Measurements from ENCODE around the gene DESI1.
"Not testable (repeated sequence)": the region's sequence is repeated elsewhere in the genome, so short reads cannot be mapped to it uniquely, and the experiment has no call there.

DESI1 gene

GRCh38 chr22:41620589-41621098 is at the start of gene DESI1:
DESI1 (minus strand) TSS chr22:41621043; CDS start chr22:41620839, 204 bp downstream.
- TF ChIP-seq CTCF (IDR thresholded peaks at IDR 0.05) = no peak
- peak within 1 kb of the TSS; percentile 95 for H3K4me3 ChIP-seq
- H3K27ac ChIP-seq = peak within 1 kb of the TSS; percentile 95 to 98
- DNase-seq (ENCODE audit: low spot score) = no peak

- no peak overlapping the region for H3K27ac ChIP-seq
- TF ChIP-seq CTCF (IDR thresholded peaks at IDR 0.05) = no peak
- DNase-seq (ENCODE audit: low spot score) = no peak
- no peak overlapping the region for H3K4me3 ChIP-seq
These were observed 48.4 kb upstream of the DESI1 start for GRCh38 chr22:41668971-41669911.

GRCh38 chr22:41664951-41665350 is 44.1 kb upstream of the DESI1 start:
- no peak overlapping the region for H3K27ac ChIP-seq
- no peak for DNase-seq (ENCODE audit: low spot score)
- H3K4me3 ChIP-seq = no peak overlapping the region
- TF ChIP-seq CTCF (IDR thresholded peaks at IDR 0.05) = no peak

- no peak for DNase-seq (ENCODE audit: low spot score)
- no peak for TF ChIP-seq CTCF (IDR thresholded peaks at IDR 0.05)
- Histone ChIP-seq H3K4me3 (no peak overlapping the region), H3K27ac (no peak overlapping the region)
These were observed 43.6 kb upstream of the DESI1 start for GRCh38 chr22:41664490-41664889.

GRCh38 chr22:41663594-41663993 is 42.8 kb upstream of the DESI1 start:
- DNase-seq (ENCODE audit: low spot score); H3K4me3 ChIP-seq; H3K27ac ChIP-seq: not testable (repeated sequence)

- no peak for DNase-seq (ENCODE audit: low spot score)
- Histone ChIP-seq H3K4me3 (no peak overlapping the region), H3K27ac (no peak overlapping the region)
- no peak for TF ChIP-seq CTCF (IDR thresholded peaks at IDR 0.05)
These were observed 40.9 kb upstream of the DESI1 start for GRCh38 chr22:41661713-41662112.

- Histone ChIP-seq H3K4me3 (no peak overlapping the region), H3K27ac (no peak overlapping the region)
- no peak for DNase-seq (ENCODE audit: low spot score)
- TF ChIP-seq CTCF (IDR thresholded peaks at IDR 0.05) = no peak
These were observed 40.2 kb upstream of the DESI1 start for GRCh38 chr22:41661088-41661487.

Data from coronary artery (tissue), 2 donors.